GM23338 (cell line): ENCODE results near the gene ISG20.

Source experiments
- CREB1 ChIP-seq: fragments of 250-450 bp; sonication (Bioruptor Pico); IDR thresholded peaks from 2 replicates; pipeline ENCODE4 v1.5.0; 2020; ENCODE audit warnings: low read depth, mild to moderate bottlenecking, moderate library complexity
- EZH2 ChIP-seq: fragments of 200-600 bp; sonication (generic); IDR thresholded peaks from one replicate; pipeline ENCODE4 v1.8.0; 2017; ENCODE audit warnings: antibody characterized with exemption, mild to moderate bottlenecking, low read depth; ENCODE audit not compliant: unreplicated experiment
- EZH2phosphoT487 ChIP-seq: fragments of 200-600 bp; sonication (generic); IDR thresholded peaks from one replicate; pipeline ENCODE4 v1.8.1; 2018; ENCODE audit warnings: antibody characterized with exemption; ENCODE audit not compliant: unreplicated experiment
- JUNB ChIP-seq: IDR thresholded peaks from one replicate; pipeline ENCODE4 v1.6.1; 2016; ENCODE audit warnings: antibody characterized with exemption; ENCODE audit not compliant: unreplicated experiment
- NANOG ChIP-seq: IDR thresholded peaks from 2 replicates; pipeline ENCODE4 v1.6.1; 2016; ENCODE audit warnings: antibody characterized with exemption, borderline replicate concordance
- POLR2AphosphoS5 ChIP-seq: IDR thresholded peaks from 2 replicates; pipeline ENCODE4 v1.6.1; 2016; ENCODE audit warnings: antibody characterized with exemption, low read depth
- STAT1 ChIP-seq: IDR thresholded peaks from one replicate; pipeline ENCODE4 v1.6.1; 2016; ENCODE audit warnings: antibody characterized with exemption; ENCODE audit not compliant: unreplicated experiment
- ZNF114 ChIP-seq: fragments of 250-450 bp; sonication (Bioruptor Pico); IDR thresholded peaks from 2 replicates; pipeline ENCODE4 v1.5.0; 2020; ENCODE audit warnings: mild to moderate bottlenecking, moderate library complexity
- ZNF331 ChIP-seq: fragments of 250-450 bp; sonication (Bioruptor Pico); IDR thresholded peaks from 2 replicates; pipeline ENCODE4 v1.5.0; 2020; ENCODE audit warnings: low read depth, mild to moderate bottlenecking, moderate library complexity
- TF ChIP-seq, protein P1 (sequence below), 2 experiments: fragments of 200-600 bp in 1 of 2; sonication (generic) in 1 of 2; conservative IDR thresholded peaks; 2 replicates each; pipeline versions ENCODE4 v1.5.1 to v1.6.1; 2016 to 2017; ENCODE audit warnings: antibody characterized with exemption in 2 of 2, low read depth in 2 of 2, mild to moderate bottlenecking in 2 of 2, moderate library complexity in 1 of 2
- TF ChIP-seq, protein P2 (sequence below): IDR thresholded peaks from one replicate; pipeline ENCODE4 v1.6.1; 2018; ENCODE audit warnings: antibody characterized with exemption; ENCODE audit not compliant: unreplicated experiment
- TF ChIP-seq, protein P3 (sequence below): fragments of 250-450 bp; sonication (Bioruptor Pico); IDR thresholded peaks from 2 replicates; pipeline ENCODE4 v1.5.0; 2020; ENCODE audit warnings: mild to moderate bottlenecking, moderate library complexity

DNA sequence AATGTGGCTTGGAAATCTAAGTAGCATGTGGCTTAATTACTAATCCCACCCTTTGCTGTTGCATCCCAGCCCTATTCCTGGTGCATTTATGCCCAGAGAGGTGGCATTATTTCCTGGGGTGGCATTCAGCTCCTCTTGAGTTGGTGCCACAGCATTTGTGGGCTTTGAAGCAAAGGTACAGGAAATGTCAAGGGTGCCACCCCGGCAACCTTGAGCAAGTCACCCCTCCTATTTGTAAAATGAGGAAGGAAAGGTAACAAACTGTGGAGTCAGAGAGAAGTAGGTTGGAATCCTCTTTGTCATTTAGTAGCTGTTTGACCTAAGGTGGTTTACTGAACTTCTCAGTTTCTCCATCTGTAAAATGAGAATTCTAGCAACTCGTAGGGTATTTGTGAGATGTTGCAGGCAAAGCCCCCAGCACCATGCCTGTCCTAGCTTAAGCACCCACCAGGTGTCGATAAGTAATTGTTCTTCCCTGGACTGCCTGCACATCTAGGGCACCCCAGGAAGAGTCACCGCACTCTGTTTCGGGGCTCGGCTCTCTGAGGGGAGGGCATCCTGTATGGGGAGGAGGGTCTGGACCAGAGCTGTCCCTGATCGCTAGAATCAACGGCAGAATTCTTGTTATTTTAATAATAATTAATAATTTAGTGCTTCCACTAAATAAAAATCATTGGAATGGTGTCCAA, 17.1 kb downstream of the ISG20 start:
- TF ChIP-seq, protein P1, sequence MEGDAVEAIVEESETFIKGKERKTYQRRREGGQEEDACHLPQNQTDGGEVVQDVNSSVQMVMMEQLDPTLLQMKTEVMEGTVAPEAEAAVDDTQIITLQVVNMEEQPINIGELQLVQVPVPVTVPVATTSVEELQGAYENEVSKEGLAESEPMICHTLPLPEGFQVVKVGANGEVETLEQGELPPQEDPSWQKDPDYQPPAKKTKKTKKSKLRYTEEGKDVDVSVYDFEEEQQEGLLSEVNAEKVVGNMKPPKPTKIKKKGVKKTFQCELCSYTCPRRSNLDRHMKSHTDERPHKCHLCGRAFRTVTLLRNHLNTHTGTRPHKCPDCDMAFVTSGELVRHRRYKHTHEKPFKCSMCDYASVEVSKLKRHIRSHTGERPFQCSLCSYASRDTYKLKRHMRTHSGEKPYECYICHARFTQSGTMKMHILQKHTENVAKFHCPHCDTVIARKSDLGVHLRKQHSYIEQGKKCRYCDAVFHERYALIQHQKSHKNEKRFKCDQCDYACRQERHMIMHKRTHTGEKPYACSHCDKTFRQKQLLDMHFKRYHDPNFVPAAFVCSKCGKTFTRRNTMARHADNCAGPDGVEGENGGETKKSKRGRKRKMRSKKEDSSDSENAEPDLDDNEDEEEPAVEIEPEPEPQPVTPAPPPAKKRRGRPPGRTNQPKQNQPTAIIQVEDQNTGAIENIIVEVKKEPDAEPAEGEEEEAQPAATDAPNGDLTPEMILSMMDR (conservative IDR thresholded peaks at IDR 0.05; ENCODE audit: low read depth in 2 of 2), result no peak
- no peak for TF ChIP-seq JUNB
- no peak for TF ChIP-seq EZH2
- TF ChIP-seq POLR2AphosphoS5, result no peak
- TF ChIP-seq EZH2phosphoT487, result no peak
- TF ChIP-seq CREB1 (CRISPR knock-in tag), result no peak
- TF ChIP-seq, protein P2, sequence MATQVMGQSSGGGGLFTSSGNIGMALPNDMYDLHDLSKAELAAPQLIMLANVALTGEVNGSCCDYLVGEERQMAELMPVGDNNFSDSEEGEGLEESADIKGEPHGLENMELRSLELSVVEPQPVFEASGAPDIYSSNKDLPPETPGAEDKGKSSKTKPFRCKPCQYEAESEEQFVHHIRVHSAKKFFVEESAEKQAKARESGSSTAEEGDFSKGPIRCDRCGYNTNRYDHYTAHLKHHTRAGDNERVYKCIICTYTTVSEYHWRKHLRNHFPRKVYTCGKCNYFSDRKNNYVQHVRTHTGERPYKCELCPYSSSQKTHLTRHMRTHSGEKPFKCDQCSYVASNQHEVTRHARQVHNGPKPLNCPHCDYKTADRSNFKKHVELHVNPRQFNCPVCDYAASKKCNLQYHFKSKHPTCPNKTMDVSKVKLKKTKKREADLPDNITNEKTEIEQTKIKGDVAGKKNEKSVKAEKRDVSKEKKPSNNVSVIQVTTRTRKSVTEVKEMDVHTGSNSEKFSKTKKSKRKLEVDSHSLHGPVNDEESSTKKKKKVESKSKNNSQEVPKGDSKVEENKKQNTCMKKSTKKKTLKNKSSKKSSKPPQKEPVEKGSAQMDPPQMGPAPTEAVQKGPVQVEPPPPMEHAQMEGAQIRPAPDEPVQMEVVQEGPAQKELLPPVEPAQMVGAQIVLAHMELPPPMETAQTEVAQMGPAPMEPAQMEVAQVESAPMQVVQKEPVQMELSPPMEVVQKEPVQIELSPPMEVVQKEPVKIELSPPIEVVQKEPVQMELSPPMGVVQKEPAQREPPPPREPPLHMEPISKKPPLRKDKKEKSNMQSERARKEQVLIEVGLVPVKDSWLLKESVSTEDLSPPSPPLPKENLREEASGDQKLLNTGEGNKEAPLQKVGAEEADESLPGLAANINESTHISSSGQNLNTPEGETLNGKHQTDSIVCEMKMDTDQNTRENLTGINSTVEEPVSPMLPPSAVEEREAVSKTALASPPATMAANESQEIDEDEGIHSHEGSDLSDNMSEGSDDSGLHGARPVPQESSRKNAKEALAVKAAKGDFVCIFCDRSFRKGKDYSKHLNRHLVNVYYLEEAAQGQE, result no peak
- no peak for TF ChIP-seq STAT1
- TF ChIP-seq NANOG, result no peak
- no peak for TF ChIP-seq ZNF114 (CRISPR knock-in tag)
- TF ChIP-seq ZNF331 (CRISPR knock-in tag), result no peak
- TF ChIP-seq, protein P3, sequence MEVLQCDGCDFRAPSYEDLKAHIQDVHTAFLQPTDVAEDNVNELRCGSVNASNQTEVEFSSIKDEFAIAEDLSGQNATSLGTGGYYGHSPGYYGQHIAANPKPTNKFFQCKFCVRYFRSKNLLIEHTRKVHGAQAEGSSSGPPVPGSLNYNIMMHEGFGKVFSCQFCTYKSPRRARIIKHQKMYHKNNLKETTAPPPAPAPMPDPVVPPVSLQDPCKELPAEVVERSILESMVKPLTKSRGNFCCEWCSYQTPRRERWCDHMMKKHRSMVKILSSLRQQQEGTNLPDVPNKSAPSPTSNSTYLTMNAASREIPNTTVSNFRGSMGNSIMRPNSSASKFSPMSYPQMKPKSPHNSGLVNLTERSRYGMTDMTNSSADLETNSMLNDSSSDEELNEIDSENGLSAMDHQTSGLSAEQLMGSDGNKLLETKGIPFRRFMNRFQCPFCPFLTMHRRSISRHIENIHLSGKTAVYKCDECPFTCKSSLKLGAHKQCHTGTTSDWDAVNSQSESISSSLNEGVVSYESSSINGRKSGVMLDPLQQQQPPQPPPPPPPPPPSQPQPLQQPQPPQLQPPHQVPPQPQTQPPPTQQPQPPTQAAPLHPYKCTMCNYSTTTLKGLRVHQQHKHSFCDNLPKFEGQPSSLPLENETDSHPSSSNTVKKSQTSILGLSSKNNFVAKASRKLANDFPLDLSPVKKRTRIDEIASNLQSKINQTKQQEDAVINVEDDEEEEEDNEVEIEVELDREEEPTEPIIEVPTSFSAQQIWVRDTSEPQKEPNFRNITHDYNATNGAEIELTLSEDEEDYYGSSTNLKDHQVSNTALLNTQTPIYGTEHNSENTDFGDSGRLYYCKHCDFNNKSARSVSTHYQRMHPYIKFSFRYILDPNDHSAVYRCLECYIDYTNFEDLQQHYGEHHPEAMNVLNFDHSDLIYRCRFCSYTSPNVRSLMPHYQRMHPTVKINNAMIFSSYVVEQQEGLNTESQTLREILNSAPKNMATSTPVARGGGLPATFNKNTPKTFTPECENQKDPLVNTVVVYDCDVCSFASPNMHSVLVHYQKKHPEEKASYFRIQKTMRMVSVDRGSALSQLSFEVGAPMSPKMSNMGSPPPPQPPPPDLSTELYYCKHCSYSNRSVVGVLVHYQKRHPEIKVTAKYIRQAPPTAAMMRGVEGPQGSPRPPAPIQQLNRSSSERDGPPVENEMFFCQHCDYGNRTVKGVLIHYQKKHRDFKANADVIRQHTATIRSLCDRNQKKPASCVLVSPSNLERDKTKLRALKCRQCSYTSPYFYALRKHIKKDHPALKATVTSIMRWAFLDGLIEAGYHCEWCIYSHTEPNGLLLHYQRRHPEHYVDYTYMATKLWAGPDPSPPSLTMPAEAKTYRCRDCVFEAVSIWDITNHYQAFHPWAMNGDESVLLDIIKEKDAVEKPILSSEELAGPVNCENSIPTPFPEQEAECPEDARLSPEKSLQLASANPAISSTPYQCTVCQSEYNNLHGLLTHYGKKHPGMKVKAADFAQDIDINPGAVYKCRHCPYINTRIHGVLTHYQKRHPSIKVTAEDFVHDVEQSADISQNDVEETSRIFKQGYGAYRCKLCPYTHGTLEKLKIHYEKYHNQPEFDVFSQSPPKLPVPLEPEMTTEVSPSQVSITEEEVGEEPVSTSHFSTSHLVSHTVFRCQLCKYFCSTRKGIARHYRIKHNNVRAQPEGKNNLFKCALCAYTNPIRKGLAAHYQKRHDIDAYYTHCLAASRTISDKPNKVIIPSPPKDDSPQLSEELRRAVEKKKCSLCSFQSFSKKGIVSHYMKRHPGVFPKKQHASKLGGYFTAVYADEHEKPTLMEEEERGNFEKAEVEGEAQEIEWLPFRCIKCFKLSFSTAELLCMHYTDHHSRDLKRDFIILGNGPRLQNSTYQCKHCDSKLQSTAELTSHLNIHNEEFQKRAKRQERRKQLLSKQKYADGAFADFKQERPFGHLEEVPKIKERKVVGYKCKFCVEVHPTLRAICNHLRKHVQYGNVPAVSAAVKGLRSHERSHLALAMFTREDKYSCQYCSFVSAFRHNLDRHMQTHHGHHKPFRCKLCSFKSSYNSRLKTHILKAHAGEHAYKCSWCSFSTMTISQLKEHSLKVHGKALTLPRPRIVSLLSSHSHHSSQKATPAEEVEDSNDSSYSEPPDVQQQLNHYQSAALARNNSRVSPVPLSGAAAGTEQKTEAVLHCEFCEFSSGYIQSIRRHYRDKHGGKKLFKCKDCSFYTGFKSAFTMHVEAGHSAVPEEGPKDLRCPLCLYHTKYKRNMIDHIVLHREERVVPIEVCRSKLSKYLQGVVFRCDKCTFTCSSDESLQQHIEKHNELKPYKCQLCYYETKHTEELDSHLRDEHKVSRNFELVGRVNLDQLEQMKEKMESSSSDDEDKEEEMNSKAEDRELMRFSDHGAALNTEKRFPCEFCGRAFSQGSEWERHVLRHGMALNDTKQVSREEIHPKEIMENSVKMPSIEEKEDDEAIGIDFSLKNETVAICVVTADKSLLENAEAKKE, result no peak
